ENCODE results near the gene GRIN2C. TPM values are rescaled to one million over a fixed set of nuclear protein-coding genes. Genes with fewer than 3 reads are reported as not detected.

Gene GRIN2C
- total and polyA plus RNA-seq, 2 donors (not counting 1 experiment from before 2014, with no cell fraction given), result 0.01 to 0.50 TPM

GRCh38 chr17:74803971-74804370, 55.7 kb downstream of the GRIN2C start:
- TF ChIP-seq CTCF (conservative IDR thresholded peaks at IDR 0.05 in 1 of 2, IDR thresholded peaks at IDR 0.05 in 1 of 2; ENCODE audit: low read depth in 1 of 2, low read length in 2 of 2) (no peak), EZH2 (IDR thresholded peaks at IDR 0.05; ENCODE audit: low read length, missing control alignments) (no peak)
- no peaks in the 10 kb centered on the region for H3K79me2 ChIP-seq (ENCODE audit: control insufficient read depth, insufficient read depth, low read length)
- H3K4me1 ChIP-seq (ENCODE audit: control insufficient read depth, extremely low read depth, insufficient read depth, low read length), result no peaks in the 10 kb centered on the region
- H2AFZ ChIP-seq (ENCODE audit: low read length), result no peak overlapping the region
- no peak overlapping the region for H3K9ac ChIP-seq (ENCODE audit: insufficient read depth, low read length)
- no peak overlapping the region for H3K4me3 ChIP-seq (replicated peaks in 1 of 4; ENCODE audit: control extremely low read depth in 1 of 4, insufficient read depth in 1 of 4, low read depth in 3 of 4, low read length in 4 of 4)
- no peak overlapping the region for H3K27ac ChIP-seq (ENCODE audit: insufficient read depth, low read length)
- no peak for DNase-seq (ENCODE audit: low read depth in 2 of 2)
- H4K20me1 ChIP-seq (ENCODE audit: control insufficient read depth, extremely low read depth, insufficient read depth, low read length), result no peaks in the 10 kb centered on the region
- no peaks in the 10 kb centered on the region for H3K27me3 ChIP-seq (ENCODE audit: control insufficient read depth, insufficient read depth, low read length)
- H3K36me3 ChIP-seq (ENCODE audit: control insufficient read depth, insufficient read depth, low read length), result peaks cover 7% of the 10 kb centered on the region
- no peaks in the 10 kb centered on the region for H3K9me3 ChIP-seq (ENCODE audit: control insufficient read depth, insufficient read depth, low read depth, low read length)
- H3K4me2 ChIP-seq (ENCODE audit: extremely low read depth, insufficient read depth, low read length), result no peak overlapping the region

GRCh38 chr17:74803388-74803930, 56.2 kb downstream of the GRIN2C start:
- Histone ChIP-seq H3K4me2 (ENCODE audit: extremely low read depth, insufficient read depth, low read length) (no peak overlapping the region), H3K27me3 (ENCODE audit: control insufficient read depth, insufficient read depth, low read length) (no peaks in the 10 kb centered on the region), H2AFZ (ENCODE audit: low read length) (no peak overlapping the region), H3K9me3 (ENCODE audit: control insufficient read depth, insufficient read depth, low read depth, low read length) (no peaks in the 10 kb centered on the region), H3K9ac (ENCODE audit: insufficient read depth, low read length) (no peak overlapping the region), H4K20me1 (ENCODE audit: control insufficient read depth, extremely low read depth, insufficient read depth, low read length) (no peaks in the 10 kb centered on the region), H3K36me3 (ENCODE audit: control insufficient read depth, insufficient read depth, low read length) (peaks cover 7% of the 10 kb centered on the region), H3K4me1 (ENCODE audit: control insufficient read depth, extremely low read depth, insufficient read depth, low read length) (no peaks in the 10 kb centered on the region), H3K4me3 (replicated peaks in 1 of 4; ENCODE audit: control extremely low read depth in 1 of 4, insufficient read depth in 1 of 4, low read depth in 3 of 4, low read length in 4 of 4) (no peak overlapping the region), H3K27ac (ENCODE audit: insufficient read depth, low read length) (no peak overlapping the region), H3K79me2 (ENCODE audit: control insufficient read depth, insufficient read depth, low read length) (no peaks in the 10 kb centered on the region)
- TF ChIP-seq CTCF (conservative IDR thresholded peaks at IDR 0.05 in 1 of 2, IDR thresholded peaks at IDR 0.05 in 1 of 2; ENCODE audit: low read depth in 1 of 2, low read length in 2 of 2) (no peak), EZH2 (IDR thresholded peaks at IDR 0.05; ENCODE audit: low read length, missing control alignments) (no peak)
- DNase-seq (ENCODE audit: low read depth in 2 of 2), result no peak

GRCh38 chr17:74801896-74802295, 57.8 kb downstream of the GRIN2C start:
- Histone ChIP-seq H3K27me3 (ENCODE audit: control insufficient read depth, insufficient read depth, low read length) (no peaks in the 10 kb centered on the region), H3K9me3 (ENCODE audit: control insufficient read depth, insufficient read depth, low read depth, low read length) (no peaks in the 10 kb centered on the region), H3K4me2 (ENCODE audit: extremely low read depth, insufficient read depth, low read length) (no peak overlapping the region), H2AFZ (ENCODE audit: low read length) (no peak overlapping the region), H3K27ac (ENCODE audit: insufficient read depth, low read length) (no peak overlapping the region), H3K4me1 (ENCODE audit: control insufficient read depth, extremely low read depth, insufficient read depth, low read length) (peaks cover 2% of the 10 kb centered on the region), H4K20me1 (ENCODE audit: control insufficient read depth, extremely low read depth, insufficient read depth, low read length) (no peaks in the 10 kb centered on the region), H3K9ac (ENCODE audit: insufficient read depth, low read length) (no peak overlapping the region), H3K4me3 (replicated peaks in 1 of 4; ENCODE audit: control extremely low read depth in 1 of 4, insufficient read depth in 1 of 4, low read depth in 3 of 4, low read length in 4 of 4) (no peak overlapping the region), H3K36me3 (ENCODE audit: control insufficient read depth, insufficient read depth, low read length) (peaks cover 7% of the 10 kb centered on the region), H3K79me2 (ENCODE audit: control insufficient read depth, insufficient read depth, low read length) (no peaks in the 10 kb centered on the region)
- TF ChIP-seq CTCF (conservative IDR thresholded peaks at IDR 0.05 in 1 of 2, IDR thresholded peaks at IDR 0.05 in 1 of 2; ENCODE audit: low read depth in 1 of 2, low read length in 2 of 2), result no peak
- no peak for TF ChIP-seq EZH2 (IDR thresholded peaks at IDR 0.05; ENCODE audit: low read length, missing control alignments)
- no peak for DNase-seq (ENCODE audit: low read depth in 2 of 2)
